DMS153 treated with DMSO at 0.1 percent for 48 hours (cell line): ENCODE measurements around the gene RPS29.
"Not testable (repeated sequence)": the region's sequence is repeated elsewhere in the genome, so short reads cannot be mapped to it uniquely, and the experiment has no call there.

Experiments used
- DNase-seq: peaks from one replicate; lab custom pipeline; 2025; ENCODE audit not compliant: unreplicated experiment; lab: John Stamatoyannopoulos, UW

RPS29 gene

DNA sequence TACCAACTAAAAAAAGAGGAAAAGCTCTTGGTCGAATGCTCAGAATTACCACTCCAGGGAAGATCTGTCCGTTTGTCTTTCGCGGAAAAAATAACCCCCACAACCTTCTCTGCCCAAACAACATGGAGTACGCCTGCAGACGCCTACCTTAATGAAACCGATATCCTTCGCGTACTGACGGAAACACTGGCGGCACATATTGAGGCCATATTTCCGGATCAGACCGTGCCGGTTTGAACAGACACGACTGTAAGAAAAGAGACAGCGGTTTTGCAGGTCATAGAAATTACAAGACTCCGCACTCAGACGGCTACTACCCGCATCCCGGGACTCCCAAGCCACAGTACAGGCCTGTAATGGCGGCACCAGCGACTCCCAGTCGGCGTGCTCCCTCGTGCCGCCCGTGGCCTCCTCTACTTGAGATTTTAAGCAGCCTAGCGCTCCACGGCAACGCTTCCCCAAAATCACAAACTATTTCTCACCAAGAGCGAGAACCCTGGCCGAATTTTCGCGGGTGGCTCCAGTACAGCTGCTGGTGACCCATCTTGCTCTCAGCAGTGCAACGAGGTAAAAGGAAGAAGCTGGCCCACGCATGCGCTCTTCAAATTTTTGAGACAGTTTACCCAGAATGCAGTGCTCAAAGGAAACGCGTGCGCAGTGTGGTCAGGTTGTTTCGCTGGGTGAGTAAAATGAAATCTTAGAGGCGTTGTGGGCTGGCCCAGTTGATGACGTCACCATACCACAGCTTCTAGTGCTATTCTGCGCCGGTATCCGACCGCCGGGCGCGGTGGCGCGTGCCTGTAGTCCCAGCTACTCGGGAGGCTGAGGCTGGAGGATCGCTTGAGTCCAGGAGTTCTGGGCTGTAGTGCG, at the start of gene RPS29:
Gene RPS29, minus strand, starts transcription at position 578 of the 870 bp plus-strand sequence. Its CDS starts 34 bp downstream, at position 544.
- peak; percentile 96 for DNase-seq

DNA sequence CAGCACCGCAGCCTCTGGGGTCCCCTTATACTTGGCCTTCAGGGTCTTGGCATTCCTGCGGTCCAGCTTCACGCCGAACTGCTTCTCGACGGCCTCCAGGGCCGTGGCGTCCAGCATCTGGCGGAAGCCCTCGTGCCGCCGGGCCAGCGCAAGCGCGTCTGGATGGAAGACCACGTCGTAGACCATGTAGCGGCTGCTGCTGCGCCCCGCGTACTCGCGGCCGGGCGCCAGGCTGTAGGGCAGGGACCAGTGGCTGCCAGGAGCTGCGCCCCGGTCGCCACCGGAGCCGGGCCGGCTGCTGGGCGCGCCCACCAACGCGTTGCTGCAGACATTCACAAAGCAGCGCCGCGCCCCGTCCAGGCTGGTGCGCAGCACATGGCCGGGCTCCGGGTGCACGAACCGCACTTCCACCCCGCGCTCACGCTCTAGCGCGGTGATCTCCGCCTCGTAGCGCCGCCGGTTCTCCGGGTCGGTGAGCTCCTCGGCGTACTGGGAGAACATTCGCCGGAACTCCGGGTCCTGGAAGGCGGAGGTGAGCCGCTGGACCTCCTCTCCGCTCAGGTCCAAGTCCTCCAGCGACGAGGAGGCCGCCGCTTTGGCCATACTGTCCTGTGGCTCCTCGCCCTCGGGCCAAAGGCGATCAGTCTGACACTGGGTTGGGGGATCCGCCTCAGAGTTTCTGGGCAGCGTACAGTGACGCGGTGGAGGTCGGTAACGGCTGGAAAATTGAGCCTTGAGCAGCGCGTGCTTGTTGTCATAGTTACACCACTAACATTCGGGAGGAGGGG, 48.6 kb upstream of the RPS29 start, which contains the start of gene DNAAF2:
Gene DNAAF2, minus strand, starts transcription at position 698 of the 788 bp plus-strand sequence. Its CDS starts 95 bp downstream, at position 603.
- DNase-seq = peak; percentile 20

DNA sequence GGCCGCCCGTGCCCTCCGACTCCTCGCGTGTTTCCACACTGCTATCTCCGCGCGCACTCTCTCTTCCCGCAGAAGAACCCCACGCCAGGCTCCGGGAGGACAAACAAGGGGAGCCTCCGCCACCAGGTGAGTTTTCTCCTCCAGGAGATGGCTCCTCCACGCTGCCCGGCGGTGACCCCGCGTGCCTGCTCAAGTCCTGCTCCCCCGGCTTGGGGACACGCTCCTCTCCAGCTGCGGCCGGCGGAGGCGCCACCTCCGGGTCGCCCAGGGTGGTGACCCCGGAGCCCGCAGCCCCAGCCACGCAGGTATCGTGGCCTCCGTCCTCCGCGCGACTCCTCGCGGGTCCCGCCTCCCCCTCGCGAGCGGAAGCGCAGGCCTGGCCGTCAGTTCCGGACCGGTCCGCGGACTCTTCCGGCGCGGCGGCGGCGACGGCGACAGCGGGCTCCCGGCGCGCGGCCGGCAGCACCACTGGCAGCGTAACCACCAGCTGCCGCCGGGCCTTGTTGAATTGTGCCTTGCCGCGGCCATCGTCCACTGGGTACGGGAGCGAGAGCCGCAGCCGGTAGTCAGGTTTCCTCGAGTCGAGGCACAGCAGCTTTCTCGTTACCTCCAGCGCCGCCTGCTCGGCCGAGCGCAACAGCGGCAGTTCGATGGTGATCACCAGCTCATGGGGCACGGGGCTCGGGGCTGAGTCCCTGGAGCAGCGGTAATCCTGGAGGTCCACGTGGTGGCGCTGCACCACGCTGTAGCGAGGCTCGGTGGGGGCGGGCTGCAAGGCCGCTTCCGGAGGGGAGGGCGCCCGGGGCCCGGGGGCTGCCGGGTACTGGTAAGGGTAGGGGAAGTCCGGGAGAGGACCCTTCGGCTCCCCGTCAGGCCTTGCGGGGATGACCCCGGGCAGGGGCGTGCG, 47.7 kb upstream of the RPS29 start:
- DNase-seq = peak; percentile 71

DNA sequence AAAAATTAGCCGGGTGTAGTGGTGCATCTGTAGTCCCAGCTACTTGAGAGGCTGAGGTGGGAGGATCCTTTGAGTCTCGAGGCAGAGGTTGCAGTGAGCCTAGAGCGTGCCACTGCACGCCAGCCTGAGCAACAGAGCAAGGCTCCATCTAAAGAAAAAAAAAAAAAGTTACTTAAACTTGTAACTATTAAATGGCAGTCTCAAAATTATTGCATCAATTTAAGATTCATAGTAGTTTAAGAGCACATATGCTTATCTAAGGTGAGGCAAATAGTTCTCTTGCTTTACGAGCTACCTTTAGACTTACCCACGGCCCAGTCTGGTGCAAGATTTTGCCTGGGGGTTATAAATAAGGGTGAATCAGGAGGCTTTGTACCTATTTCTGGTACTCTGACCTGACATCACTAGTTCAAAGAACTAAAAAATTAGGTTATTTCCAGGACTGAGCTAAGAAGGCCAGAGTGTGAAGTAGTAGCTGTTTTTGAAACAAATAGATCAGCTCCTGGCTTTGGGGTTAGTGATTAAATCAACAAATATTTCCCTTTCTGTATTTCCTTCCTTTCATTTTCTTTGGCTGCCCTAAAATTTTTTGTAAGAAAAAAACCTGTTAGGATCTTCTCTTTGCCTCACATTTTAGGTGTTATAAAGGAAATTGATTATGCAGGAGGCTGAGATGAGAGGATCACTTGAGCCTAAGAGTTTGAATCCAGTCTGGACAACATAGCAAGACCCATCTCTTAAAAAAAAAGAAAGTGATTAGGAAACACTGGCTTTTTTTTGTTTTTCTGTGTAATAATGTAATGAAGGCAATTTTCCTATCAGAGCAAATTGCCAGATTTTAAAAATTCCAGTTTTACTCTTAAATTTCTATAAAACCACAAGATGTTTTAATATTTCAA, 38.0 kb upstream of the RPS29 start:
- DNase-seq = no peak

DNA sequence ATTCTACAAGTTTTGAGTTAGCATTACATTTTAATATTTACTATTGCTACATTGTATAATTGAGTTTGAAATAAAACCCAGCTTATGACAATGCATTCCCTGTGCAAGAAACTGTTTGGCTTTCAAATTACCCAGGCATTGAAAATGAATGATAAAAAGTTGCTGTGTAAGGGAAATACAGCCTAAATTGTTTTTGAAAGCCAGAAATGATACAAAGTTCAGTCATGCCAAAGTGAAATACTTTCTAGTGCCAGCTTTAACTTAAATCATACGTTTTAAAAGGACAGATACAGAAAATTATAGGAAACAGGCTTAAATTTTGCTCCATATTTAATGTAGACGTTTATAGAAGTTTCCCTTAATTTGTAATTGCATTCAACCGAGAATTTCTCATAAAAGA, 37.2 kb upstream of the RPS29 start:
- DNase-seq = no peak

DNA sequence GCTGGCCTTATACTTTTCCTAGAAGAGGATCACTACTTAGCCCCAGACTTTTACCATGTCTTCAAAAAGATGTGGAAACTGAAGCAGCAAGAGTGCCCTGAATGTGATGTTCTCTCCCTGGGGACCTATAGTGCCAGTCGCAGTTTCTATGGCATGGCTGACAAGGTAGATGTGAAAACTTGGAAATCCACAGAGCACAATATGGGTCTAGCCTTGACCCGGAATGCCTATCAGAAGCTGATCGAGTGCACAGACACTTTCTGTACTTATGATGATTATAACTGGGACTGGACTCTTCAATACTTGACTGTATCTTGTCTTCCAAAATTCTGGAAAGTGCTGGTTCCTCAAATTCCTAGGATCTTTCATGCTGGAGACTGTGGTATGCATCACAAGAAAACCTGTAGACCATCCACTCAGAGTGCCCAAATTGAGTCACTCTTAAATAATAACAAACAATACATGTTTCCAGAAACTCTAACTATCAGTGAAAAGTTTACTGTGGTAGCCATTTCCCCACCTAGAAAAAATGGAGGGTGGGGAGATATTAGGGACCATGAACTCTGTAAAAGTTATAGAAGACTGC, 35.9 kb upstream of the RPS29 start:
- DNase-seq = no peak

DNA sequence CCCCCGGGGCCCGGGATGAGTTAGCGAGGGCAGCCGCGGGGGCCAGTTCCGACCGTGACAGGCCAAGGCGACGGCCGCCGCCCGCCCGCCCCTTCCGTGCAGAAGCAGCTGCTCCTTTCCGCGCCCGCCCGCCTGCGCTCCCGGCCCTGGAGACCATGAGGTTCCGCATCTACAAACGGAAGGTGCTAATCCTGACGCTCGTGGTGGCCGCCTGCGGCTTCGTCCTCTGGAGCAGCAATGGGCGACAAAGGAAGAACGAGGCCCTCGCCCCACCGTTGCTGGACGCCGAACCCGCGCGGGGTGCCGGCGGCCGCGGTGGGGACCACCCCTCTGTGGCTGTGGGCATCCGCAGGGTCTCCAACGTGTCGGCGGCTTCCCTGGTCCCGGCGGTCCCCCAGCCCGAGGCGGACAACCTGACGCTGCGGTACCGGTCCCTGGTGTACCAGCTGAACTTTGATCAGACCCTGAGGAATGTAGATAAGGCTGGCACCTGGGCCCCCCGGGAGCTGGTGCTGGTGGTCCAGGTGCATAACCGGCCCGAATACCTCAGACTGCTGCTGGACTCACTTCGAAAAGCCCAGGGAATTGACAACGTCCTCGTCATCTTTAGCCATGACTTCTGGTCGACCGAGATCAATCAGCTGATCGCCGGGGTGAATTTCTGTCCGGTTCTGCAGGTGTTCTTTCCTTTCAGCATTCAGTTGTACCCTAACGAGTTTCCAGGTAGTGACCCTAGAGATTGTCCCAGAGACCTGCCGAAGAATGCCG, 35.1 kb upstream of the RPS29 start:
- DNase-seq = peak; percentile 62

DNA sequence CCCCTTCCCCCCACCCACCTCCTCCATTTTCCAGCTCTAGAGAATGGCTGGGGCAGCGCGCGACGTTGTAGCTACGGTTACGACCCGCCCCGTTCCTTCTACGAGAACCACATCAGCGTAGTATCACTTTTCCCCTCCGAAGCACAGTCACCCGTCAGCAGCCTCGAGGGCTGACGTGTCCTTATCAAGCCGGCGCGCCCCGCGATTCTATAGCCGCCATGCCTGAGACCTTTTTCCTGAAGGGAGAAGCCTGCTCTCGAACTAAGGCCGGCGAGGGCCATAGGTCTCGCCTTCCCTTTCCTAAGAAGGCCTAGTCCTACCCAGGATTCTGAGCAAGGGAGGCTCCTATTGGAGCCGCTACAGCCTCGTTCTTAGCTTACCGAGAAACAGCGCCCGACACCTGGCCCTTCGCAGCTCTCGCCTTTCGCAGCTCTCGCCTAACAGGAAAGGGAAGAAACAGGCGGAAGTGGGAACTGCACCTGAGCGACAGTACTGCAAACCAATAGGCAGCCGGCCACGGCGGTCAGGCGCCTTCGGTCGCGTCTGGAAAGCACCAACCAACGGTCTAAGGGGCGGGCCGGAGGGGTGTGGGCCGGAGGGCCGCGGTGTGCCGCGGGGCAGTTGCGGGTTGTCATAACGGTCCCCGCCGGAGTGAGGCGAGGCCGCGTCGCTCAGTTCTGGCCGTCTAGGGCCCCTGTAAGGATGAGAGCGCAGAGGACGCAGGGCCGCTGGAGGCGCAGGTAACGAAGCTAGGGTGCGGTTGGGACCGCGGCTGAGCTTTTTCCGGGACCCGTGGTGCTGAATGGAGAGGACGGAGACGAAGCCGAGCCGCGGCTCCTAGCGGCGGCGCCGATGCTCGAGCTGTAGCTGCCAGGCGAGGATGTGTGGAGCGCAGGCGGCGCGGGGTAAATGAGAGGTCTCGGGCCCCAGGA, 34.3 kb upstream of the RPS29 start, which contains the start of the genes MGAT2 and RPL36AL:
Gene MGAT2, plus strand, starts transcription at position 618 of the 932 bp plus-strand sequence. CDS start 470 bp downstream, outside the sequence.
Gene RPL36AL, minus strand, starts transcription at position 445 of the 932 bp plus-strand sequence. CDS start 1,522 bp downstream, outside the sequence.
- DNase-seq = peak; percentile 97

DNA sequence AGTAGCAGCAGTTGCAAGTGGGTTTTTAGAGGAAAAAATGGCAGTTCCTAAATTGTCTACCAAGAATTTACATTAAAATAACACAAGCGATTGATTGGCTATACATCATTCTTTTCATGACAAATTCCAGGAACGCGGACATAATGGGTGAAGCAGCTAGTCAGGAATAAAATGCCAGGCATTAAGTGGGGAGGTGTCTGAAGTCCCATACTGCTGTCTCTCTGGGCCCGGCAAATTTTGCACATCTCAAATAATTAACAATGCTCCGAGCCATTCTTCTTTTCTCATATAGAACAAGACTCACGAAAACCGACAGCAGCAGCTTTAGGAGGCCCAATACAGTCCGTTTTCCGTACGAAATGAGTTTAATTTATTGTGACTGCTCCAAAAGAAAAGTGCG, 33.5 kb upstream of the RPS29 start:
- no peak for DNase-seq

DNA sequence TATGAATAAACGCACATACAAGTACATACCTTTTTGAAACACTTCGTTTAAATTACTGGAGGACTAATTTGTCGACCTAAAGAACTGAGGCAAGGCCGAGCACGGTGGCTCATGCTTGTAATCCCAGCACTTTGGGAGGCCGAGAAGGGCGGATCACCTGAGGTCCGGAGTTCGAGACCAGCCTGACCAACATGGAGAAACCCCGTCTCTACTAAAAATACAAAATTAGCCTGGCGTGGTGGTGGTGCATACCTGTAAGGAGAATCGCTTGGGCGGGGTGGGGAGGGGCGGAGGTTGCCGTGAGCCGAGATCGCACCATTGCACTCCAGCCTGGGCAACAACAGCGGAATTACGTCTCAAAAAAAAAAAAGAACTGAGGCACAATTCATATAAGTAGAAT, 33.1 kb upstream of the RPS29 start:
- not testable (repeated sequence) for DNase-seq

DNA sequence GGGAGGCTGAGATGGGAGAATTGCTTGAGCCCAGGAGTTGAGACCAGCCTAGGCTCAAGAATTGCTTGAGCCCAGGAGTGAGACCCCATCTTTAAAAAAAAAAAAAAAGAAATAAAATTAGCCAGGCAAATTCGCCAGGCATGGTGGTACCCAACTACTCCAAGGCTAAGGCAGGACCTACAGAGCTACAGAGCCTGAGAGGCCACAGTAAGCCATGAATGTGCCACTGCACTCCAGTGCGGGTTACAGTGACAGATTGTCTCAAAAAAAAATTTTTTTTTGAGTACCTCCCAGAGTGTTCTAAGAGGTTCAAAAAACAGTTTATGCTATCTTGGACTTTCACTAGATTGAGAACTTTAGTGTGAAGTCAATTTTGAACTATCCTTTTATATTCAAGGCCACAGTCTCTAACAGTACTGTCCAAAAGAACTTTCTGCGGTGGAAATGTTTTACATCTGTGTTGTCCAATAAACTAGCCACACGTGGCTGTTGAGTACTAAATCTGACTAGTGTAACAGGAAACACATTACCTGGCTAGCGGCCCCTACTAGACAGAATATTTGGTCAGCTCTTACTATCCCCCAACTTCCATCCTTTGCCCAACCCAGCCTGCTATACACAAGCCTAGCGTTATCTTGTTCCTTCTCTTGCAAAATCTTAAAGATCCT, 31.8 kb upstream of the RPS29 start:
- DNase-seq = no peak

DNA sequence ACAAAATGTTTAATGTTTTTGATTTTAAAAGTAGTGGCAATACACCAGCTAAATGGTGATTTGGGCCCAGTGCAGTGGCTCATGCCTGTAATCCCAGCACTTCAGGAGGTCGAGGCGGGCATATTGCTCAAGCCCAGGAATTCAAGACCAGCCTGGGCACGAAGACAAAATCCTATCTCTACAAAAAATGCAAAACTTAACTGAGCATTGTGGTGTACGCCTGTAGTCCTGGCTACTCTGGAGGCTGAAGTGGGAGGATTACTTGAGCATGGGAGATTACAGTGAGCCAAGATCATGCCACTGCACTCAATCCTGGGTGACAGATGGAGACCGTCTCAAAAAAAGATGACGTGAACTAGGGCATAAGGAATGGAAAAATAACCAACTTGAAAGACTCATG, 29.6 kb upstream of the RPS29 start:
- no peak for DNase-seq

DNA sequence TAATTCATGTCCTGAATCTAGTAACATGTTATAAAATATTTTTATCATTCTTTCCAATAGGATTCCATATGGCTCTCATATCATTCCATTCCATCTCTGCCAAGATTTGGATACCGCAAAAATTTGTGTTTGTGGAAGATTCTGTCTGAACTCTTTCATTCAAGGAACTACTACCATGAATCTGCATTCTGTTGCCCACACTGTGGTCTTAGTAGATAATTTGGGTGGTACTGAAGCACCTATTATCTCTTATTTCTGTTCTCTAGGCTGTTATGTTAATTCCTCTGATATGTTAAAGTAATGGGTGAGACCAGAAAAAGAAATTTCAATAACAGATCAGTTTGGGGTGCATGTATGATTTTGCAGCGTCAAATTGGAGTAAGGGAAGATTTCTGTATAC, 28.0 kb upstream of the RPS29 start:
- no peak for DNase-seq

DNA sequence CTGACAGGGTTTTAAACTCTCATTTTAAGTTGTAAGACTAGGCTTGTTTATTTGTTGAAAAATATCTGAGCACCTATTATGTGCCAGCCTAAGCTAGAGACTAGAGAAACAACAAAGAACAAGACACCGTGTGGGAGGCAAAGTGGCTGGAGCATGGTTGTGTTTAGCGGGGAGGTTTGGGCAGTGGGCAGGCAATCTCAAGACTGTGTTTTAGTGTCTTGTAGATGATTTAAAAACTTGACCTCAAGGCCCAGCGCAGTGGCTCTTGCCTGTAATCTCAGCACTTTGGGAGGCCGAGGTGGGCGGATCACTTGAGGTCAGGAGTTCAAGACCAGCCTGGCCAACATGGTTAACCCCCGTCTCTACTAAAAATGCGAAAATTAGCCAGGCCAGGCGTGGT, 26.5 kb upstream of the RPS29 start:
- no peak for DNase-seq

DNA sequence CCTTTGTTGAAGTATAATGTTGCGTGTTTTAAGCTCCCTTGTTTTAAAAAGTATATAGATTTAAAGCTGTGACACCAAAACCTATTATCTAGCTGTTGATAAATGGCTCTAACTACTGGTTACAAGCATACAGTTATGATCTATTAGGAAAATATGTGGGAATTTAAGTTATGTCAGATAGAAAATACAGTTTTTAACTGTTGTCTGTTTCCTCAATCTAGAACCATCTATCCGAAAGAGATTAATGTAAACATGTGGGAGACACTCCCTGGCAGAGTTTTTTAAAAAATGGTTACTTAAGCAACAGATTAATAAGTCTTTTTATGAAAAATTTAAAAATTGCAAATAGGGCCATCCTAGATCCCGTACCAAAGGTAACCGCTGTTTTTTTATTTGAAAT, 26.1 kb upstream of the RPS29 start:
- DNase-seq = no peak

DNA sequence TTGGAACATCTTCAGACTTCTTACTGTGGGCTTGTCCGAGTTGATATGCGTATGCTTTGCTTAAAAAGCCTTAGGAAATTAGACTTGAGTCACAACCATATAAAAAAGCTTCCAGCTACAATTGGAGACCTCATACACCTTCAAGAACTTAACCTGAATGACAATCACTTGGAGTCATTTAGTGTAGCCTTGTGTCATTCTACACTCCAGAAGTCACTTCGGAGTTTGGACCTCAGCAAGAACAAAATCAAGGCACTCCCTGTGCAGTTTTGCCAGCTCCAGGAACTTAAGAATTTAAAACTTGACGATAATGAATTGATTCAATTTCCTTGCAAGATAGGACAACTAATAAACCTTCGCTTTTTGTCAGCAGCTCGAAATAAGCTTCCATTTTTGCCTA, 21.4 kb upstream of the RPS29 start:
- no peak for DNase-seq
